ENCODE measurements around the gene MAP2K2.

- TF ChIP-seq, protein P1, sequence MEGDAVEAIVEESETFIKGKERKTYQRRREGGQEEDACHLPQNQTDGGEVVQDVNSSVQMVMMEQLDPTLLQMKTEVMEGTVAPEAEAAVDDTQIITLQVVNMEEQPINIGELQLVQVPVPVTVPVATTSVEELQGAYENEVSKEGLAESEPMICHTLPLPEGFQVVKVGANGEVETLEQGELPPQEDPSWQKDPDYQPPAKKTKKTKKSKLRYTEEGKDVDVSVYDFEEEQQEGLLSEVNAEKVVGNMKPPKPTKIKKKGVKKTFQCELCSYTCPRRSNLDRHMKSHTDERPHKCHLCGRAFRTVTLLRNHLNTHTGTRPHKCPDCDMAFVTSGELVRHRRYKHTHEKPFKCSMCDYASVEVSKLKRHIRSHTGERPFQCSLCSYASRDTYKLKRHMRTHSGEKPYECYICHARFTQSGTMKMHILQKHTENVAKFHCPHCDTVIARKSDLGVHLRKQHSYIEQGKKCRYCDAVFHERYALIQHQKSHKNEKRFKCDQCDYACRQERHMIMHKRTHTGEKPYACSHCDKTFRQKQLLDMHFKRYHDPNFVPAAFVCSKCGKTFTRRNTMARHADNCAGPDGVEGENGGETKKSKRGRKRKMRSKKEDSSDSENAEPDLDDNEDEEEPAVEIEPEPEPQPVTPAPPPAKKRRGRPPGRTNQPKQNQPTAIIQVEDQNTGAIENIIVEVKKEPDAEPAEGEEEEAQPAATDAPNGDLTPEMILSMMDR (IDR thresholded peaks at IDR 0.05), result peak in 2 of 6 experiments; percentile 8 to 24
- peak in 1 of 2 donors; percentile 87 for TF ChIP-seq POLR2A (IDR thresholded peaks at IDR 0.05)
These were observed 65.8 kb downstream of the MAP2K2 start for GRCh38 chr19:4057931-4058692.

Data from adrenal gland (tissue), 5 donors.